SW 1271 (cell line): ENCODE data around the gene CHMP4B.
A peak's percentile ranks its signal among the peaks of the same experiment; 100 is the strongest.
"Not testable (repeated sequence)": the region's sequence is repeated elsewhere in the genome, so short reads cannot be mapped to it uniquely, and the experiment has no call there.

Experiments
- DNase-seq, 2 experiments: peaks; one replicate each; lab custom pipeline; 2025; lab: John Stamatoyannopoulos, UW

The CHMP4B gene

GRCh38 chr20:33789858-33790182, 21.3 kb upstream of the CHMP4B start:
- no peak for DNase-seq

- DNase-seq, result no peak
Measured at GRCh38 chr20:33790566-33790965, 20.6 kb upstream of the CHMP4B start.

- DNase-seq, result no peak
Measured at GRCh38 chr20:33791021-33791420, 20.1 kb upstream of the CHMP4B start.

GRCh38 chr20:33791540-33791939, 19.6 kb upstream of the CHMP4B start:
- no peak for DNase-seq

- peak in 1 of 2 experiments; percentile 65 for DNase-seq
Measured at GRCh38 chr20:33791959-33792597, 19.1 kb upstream of the CHMP4B start.

GRCh38 chr20:33792598-33792989, 18.6 kb upstream of the CHMP4B start:
- not testable (repeated sequence) for DNase-seq

GRCh38 chr20:33793011-33793931, 17.9 kb upstream of the CHMP4B start:
- DNase-seq, result no peak

GRCh38 chr20:33796263-33796906, 14.8 kb upstream of the CHMP4B start:
- DNase-seq, result no peak

- no peak for DNase-seq
Measured at GRCh38 chr20:33796907-33797544, 14.1 kb upstream of the CHMP4B start.

- no peak for DNase-seq
Measured at GRCh38 chr20:33798444-33798843, 12.7 kb upstream of the CHMP4B start.

GRCh38 chr20:33803921-33804337, 7.2 kb upstream of the CHMP4B start:
- DNase-seq, result peak; percentile 72 to 81

GRCh38 chr20:33808388-33808787, 2.8 kb upstream of the CHMP4B start:
- no peak for DNase-seq

- DNase-seq, result no peak
Measured at GRCh38 chr20:33810259-33810658, 889 bp upstream of the CHMP4B start.

GRCh38 chr20:33811776-33812151, 616 bp downstream of the CHMP4B start:
- no peak for DNase-seq

- DNase-seq, result peak; percentile 64 to 83
Measured at GRCh38 chr20:33812152-33812849, 1.2 kb downstream of the CHMP4B start.

GRCh38 chr20:33812908-33813462, 1.8 kb downstream of the CHMP4B start:
- DNase-seq, result peak in 1 of 2 experiments; percentile 55

- DNase-seq, result no peak
Measured at GRCh38 chr20:33814238-33814712, 3.1 kb downstream of the CHMP4B start.

GRCh38 chr20:33815671-33816070, 4.5 kb downstream of the CHMP4B start:
- no peak for DNase-seq

GRCh38 chr20:33816191-33816590, 5.0 kb downstream of the CHMP4B start:
- DNase-seq, result no peak

- DNase-seq, result no peak
Measured at GRCh38 chr20:33817411-33817810, 6.3 kb downstream of the CHMP4B start.

- no peak for DNase-seq
Measured at GRCh38 chr20:33819456-33819855, 8.3 kb downstream of the CHMP4B start.
